ENCODE results near the gene MRNIP. TPM values are rescaled to one million over a fixed set of nuclear protein-coding genes. Genes with fewer than 3 reads are reported as not detected.

MRNIP gene
- total and polyA plus RNA-seq, 2 of the 8 experiments (the other 6 are each of a cell fraction or from before 2014, with no cell fraction given): 29.6 TPM

DNA sequence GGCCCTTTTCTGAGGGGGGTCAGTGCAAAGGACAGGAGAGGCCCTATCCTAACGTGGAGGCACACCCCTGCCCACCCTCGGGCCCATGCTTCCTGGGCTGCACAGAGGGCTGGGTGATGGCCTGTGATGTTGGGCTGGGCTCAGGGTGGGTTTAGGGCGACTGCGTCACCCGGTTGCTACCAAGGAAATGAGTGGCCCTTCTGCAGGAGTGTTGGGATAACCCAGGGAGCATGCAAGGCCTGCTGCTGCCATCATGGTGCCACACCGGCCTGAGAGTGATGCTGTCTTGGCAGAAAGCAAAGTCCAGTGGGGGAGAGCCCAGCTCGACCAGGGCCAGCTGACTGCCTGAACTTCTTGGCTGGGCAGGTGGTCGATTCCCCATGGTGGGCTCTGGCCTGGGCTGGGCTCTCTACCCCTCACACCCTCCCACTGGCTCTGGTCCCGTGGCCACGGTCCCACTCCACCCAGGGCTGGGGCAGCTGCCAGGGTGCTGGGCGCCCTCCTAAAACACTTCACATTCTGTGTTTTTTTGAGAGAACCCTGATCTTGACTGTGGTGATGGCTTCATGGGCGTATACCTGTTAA, 21.5 kb upstream of the MRNIP start (continued):
- TF ChIP-seq YY1 (IDR thresholded peaks at IDR 0.05; ENCODE audit: low read depth, low read length) (no peak), SIN3A (conservative IDR thresholded peaks at IDR 0.05 in 1 of 2, IDR thresholded peaks at IDR 0.05 in 1 of 2; ENCODE audit: low read depth in 1 of 2, low read length in 2 of 2) (no peak), SP4 (IDR thresholded peaks at IDR 0.05; ENCODE audit: low read length) (no peak), MAX (IDR thresholded peaks at IDR 0.05) (no peak), CBX8 (IDR thresholded peaks at IDR 0.05; ENCODE audit: borderline replicate concordance, low read depth, low read length) (no peak), CBX5 (IDR thresholded peaks at IDR 0.05; ENCODE audit: low read depth, low read length) (no peak), NANOG (IDR thresholded peaks at IDR 0.05; ENCODE audit: insufficient read depth, low read depth, low read length, poor library complexity, severe bottlenecking) (no peak), BRCA1 (IDR thresholded peaks at IDR 0.05; ENCODE audit: low read depth, low read length) (no peak)

Measured in H1 (cell line).